CD4-positive, alpha-beta T cell treated with Interleukin-17A for 4 hours (primary cell): ENCODE data around the gene PELI1.
A peak's percentile ranks its signal among the peaks of the same experiment; 100 is the strongest.

ENCODE experiments used
- DNase-seq: peaks from one replicate; pipeline ENCODE4 v3.0.0-alpha.2; 2020; ENCODE audit warnings: mixed read lengths

PELI1 gene, protein sequence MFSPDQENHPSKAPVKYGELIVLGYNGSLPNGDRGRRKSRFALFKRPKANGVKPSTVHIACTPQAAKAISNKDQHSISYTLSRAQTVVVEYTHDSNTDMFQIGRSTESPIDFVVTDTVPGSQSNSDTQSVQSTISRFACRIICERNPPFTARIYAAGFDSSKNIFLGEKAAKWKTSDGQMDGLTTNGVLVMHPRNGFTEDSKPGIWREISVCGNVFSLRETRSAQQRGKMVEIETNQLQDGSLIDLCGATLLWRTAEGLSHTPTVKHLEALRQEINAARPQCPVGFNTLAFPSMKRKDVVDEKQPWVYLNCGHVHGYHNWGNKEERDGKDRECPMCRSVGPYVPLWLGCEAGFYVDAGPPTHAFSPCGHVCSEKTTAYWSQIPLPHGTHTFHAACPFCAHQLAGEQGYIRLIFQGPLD

DNA sequence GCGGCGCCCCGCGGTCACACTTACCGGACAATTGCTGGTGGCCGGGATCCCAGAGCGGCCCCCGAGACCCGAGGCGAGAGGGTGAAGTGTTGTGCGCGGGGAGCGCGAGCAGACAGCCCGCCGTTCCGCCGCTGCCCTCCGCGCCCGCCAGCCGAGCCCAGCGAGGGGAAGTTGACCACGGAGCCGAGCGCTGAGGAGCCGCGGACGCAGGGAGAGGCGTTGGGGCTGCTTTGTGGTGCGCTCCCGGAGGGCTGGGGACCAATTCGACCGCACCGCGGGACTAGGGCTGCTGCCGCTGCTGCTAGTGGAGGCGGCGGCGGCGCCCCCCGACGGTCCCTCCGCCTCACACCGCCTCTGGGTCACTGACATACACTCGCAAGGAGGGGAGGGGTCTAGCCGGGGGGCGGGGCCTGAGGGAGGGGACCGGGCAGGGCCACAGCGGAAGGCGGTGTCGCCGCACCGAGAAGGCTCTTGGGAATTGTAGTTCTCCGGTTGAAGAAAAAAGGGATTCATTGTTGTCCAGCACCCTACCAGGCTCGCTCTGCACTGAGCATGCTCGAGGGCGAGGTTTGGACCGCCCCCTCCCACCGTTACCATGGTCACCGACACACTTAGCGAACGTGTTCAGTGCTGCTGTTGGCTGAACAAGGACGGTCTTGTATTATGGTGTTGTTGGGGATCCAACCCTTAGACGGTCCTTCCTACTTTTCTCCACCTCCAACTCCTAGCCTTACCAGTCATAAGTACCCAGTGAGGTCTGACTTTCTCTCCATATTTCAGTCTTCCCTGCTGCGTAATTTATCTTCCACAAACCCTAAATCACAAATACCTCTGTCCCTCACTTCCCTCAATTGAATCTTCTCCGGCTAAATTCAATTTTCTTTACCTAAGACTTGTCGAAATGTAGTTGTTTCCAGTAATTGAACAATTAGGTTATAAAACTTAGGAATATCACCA, at the start of gene PELI1:
PELI1 (minus strand) TSS at position 364 of the 957 bp plus-strand sequence. CDS start 36,110 bp downstream, outside the sequence.
- DNase-seq: peak; percentile 99

DNA sequence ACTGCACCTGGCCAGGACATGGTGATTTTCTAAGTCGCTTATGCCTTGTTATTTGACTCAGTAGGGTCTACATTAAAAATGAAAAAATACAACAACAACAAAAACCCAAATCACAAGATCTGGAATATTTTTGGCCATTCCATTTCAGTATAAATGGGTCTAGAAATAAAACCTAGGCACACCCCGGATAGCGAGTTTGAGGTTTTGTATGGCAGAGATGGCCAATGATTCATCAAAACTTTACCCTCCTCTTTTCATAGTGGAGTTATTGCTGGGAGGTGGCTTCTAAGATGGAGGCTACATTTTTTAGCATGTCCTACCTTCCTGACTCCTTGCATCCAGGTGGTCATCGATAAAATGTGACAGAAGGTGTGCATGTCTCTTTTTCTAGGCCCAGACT, 49.3 kb upstream of the PELI1 start:
- no peak for DNase-seq

DNA sequence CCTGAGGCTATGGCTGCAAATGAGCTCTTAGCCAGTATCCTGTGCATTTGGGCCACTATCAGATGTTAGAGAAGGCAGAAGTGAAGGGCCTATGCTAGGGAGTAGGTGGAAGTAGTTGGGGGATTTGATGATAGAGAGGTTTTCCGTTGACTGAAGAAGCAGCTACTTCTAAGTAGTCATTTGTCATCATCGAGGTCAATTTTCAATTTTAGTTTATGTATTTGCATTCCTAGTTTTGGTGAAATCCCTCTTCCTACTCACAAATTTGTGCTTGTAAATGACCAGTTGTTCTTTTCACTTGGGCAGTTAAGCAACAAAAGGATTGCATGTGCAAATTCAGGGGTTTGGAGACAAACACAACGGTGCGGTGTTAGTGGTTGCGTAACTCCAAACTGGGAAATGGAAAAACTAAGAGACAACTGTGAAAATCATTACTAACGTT, 48.5 kb upstream of the PELI1 start:
- no peak for DNase-seq

DNA sequence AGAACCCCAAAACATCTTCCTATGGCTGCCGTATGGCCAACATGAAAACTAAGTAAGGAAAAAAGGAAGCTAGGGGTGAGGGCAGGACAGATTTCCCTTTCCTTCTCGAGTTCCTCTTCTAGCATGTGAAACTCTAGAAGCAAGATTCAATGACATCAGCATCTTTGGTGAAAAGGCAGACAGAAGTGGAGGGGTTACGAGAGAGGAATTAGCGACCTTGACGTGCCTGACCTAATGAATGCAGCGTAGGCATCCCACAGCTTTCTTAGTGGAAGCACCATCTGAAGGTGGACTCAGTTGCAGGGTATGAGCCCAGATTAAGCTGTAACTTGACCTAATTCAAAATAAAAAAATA, 47.9 kb upstream of the PELI1 start:
- no peak for DNase-seq

DNA sequence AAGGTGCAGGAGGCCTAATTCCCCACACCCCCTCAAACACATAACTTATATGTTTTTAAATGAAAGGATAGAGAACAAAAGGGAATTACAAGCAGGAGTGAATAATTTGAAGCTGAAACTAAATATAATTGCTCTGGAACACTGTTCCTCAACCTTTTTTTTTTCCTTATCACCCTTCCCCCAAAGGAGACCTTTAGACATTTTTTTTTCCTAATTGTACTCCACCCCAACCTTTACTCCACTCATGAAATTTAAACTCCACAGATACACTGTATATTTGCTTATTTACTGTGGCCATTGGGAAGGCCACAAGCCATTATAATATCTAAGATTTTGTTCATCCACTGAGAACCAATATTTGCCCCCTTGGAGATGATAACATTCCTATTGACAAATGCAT, 45.4 kb upstream of the PELI1 start:
- no peak for DNase-seq

DNA sequence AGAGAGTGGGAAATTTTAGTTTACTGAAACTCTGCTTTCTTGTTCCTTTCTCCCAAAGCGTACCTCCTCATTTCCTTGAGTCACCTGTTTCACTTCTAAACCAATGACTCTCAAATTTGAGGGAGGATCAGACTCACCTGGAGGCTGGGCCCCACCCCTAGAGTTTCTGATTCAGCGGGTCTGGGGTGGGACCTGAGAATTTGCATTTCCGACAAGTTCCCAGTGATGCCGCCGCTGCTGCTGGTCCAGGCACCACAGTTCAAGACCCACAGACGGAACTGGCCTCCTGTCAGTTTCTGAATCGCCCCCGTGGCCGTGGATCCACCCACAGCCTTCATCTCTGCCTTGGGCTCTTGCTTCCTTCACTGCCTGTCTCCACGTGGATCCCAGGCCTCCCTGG, 44.9 kb upstream of the PELI1 start:
- no peak for DNase-seq

DNA sequence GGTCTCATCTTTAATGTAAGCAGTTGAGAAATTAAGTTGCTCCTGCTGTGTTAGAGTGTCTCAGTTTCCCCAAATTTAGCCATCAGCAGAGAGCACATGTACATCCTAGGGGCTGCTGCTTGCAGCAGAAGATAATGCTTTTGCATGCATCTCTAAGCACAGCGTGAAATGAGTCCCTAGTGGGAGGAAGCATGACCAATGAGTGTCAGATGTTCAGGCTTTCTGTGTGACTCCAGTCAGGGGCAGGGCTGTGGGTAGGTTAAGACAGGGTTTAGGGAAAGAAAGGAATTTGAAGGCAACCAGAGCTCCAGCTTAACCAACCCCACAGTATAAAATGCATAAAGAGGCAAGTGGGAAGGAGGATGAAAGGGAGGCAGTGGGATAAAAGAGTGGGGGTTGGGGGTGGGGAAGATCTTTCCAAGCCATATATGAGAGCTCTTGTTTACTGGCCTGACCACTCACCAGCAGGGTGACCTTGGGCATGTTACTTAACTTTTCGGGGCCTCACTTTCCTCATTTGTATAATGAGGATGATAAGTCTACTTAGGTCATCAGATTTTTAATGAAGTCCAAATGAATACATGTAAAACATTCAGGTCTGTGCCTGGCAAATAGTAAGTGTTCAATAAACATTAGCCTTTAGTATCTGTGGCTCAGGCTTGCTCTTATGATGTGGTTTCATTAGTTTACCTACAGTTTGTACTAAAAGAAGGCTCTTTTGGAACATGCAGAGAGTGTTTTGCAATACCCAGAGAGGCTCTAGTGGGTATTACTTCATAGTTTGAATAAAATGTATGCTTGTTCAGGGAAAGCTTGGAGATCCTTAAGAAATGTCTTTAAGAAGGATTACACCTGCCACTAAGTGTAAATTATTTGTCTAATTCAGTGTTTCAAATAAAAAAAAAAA, 42.7 kb upstream of the PELI1 start:
- DNase-seq: no peak

DNA sequence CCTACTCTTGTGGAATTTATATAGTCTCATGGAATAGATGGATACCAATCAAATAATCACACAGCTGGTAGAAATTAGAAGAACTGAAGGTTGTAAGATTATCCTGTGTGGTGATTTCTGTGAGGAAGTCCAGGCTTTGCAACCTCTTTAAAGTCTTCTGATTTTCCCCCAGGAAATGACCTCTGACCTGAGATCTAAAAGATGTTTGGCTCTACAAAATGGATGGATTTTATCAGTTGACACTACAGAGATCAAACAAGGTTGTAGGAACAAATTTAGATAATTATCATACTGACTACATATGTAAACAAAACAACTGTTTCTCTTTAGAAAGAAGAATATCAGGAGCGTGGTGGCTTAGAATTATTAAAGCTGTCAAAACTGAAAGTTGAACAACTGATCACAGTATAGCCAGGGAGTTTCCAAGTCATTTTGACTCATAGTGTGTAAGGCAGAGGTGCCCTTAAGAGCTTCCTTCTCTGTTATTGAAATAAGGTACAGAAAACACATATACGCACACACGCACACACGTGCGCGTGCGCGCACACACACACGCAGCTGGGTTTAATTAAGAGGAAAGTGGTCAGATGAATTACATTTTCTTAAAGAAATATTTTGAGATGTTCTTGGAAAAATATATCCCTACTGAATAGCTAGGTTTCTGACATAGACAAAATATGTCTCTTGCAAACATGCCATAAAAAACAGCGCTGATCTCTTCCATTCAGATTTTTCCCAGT, 35.5 kb upstream of the PELI1 start:
- no peak for DNase-seq

DNA sequence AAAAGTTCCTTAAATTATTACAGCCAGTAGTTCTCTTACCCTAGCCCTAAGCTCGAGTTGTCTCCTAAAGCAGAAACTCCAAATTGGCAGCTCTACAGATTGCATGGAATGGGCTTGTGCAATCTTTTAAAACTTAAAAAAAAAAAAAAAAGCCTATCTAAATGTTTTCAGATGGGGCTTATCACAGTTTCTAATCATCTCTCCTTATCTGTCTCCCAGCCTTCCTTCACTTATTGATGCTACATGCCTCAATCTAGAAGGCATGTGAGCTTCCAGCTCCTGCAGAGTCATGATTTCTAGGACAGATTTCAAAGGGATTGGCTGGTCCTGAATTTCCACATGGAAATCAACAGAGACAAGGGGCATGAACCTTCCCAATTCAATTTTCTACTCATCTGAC, 33.1 kb upstream of the PELI1 start:
- DNase-seq: no peak

DNA sequence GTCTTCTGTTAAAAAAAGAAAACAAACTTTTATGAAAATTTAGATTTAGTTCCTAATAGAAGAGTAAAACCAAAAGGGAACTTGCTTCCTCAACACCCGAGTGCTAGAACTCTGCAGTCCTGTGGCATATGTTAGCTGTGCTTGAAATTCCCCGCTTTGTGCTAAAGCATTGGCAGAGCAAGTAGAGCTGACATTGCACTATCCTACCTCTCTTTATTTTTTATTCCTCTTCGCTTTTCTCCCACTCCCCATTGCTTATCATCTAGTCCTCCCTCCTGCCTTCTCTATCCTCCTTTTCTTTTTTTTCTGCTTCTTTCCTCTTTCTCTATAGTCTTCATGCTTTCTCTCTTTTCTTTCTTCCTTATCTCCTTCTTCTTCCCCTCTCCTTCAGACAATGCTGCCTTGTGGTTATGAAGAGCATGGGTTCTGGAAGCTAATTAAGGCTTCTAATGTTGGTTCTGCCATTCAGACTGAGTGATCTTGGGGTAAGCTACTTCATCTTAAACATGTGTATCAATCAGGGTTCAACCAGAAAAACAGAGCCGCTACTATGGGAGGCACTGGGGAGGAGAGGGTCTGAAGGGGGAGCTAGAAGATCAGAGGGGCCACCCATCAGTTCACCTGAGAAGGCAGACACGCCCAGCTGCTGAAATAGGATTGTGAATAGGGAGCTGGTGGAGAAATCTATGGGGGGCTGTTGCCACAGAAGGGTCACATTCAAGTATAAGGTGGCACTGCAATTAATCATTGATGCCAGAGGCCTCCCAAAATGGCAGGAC, 31.4 kb upstream of the PELI1 start:
- no peak for DNase-seq

DNA sequence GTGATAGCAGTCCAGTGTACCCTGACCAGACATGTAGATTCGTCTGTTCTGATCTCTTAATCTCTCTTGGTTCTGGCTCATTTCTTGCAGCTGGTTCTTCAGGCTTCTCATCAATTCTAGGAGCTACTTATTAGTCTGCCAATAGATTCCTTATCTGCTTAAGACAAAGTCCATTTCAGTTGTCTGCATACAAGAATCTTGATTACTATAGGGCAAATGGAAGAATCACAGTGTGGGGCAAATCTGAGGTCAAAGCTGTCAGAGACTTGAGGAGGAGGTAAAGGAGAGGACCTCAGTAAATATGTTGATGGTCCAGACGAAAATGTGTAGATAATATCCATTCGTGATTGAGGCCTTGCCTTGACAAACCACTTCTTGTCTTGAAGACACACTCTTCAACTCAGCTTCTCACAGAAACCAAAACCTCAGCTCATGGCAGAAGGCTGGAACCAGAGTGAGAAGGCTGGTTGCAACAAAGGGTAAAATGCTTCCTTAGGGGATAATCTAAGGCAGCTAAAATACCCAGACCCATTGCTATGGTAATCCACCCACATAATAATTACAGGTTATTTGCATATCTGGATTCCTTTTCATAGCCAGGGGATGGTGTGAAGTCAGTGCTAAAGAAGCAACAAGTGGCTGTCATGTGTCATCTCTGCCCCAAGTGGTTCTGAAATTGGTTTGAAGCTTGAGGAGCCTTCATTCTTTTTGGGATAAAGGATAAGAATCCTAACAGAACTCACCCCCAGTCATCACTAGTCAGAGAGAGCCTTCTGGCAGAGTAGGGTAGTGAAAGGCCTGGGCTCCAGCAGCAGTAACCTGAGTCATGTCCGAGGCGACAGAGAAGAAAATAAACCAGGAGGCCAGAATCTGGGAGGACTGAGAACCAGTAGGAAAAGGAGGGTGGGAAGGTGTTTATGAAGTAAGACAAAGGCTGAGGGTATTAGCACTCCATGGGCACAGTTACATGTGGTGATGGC, 29.2 kb upstream of the PELI1 start:
- no peak for DNase-seq

DNA sequence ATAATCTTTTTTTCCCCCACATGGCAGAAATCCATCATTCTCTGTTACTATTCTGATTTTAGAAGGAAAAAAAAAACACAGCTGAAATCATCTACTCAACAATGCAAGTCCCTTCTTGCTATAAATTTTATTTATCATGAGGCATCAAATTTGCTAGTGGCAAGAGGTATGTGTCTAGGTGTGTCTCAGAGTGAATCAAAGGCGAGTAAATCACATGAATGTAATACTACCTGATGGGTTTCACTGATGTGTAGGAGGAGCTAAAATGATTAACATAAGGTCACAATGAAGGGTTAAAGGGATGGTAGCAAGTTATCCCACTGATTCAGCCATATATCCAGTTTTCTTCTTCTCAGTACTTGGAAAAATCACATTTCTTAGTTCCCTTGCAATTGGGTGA, 24.5 kb upstream of the PELI1 start:
- DNase-seq: no peak

DNA sequence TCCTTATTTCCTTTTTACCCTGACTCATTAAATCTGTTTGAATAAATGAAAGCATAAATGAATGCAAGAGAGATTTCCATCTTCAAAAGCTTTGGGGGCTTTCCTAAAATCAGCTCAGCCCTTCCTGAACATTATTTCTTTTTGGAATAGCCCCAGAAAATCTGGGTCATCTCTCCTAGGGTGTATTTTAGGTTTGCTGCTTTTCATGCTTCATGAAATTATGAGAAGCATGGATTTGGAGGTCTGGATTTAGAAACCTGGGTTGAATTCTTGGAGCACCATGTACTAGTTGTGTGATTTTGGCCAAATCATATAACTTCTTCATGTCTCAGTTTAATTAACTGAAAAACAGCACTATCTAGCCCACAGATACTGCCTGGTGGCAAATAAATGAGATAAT, 24.0 kb upstream of the PELI1 start:
- DNase-seq: no peak

DNA sequence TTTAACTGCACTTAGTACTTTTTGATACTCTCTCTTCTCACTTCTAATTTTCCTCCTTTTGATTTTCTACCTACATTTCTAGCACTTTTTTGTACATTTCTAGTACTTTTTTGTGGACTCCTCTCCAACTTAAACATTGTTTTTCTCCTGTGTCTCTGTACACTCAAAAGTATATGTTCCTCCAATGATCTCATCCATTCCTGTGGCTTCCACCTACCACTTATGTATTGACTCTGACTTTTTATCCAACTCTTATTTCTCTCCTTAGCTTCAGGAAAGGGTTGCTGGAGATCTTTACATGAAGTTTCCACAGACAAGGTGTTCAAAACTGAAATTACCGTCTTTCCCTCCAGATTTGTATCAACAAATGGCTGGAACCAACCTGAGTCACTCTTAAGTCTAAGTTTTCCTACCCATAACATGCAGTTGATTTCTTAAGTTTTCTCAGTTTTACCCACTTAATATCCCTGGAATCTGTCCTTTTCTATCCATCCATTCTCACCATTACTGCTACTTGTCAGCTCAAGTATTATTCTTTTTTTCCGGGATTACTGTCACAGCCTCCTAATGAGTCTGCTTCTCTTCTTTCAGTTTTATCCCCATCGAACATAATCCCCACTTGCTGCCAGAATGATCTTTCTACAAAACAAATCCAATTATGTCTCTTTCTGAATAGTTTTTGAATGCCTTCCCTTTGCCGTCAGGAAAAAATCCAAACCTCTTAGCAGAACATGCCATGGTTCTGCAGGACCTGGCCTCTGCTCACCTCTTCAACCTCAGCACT, 22.6 kb upstream of the PELI1 start:
- DNase-seq: no peak

DNA sequence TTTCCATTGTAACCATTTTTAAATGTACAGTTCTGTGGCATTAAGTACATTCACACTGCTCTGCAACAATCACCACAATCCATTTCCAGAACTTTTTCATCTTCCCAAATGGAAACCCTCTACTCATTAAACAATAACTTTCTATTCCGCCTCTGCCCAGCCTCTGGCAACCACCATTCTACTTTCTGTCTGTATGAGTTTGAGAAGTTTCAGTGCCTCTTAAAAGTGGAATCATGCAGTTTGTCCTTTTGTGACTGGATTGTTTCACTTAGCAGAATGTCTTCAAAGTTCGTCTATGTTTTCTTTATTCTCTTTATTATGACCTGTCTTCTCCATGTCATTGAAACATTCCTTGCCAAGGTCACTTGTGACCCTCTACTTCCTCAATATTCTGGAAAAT, 22.0 kb upstream of the PELI1 start:
- no peak for DNase-seq

DNA sequence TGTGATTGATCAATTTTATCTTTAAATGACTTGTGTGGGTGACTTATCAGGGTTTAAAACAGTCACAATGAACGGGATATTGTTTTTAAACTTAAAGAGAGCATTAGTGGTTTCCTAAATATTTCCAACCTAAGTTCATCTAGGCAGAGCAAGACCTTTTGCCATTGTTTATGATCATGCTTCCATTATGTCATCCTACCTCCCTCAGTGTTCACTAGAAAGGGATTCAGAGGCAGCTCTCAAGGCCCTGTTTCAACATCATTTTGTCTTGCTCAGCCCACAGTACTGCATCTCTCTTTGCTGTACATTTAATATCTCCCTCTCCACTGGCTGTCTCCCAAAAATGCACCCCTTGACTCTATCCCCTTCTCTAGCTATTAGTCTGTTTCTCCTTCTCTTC, 21.5 kb upstream of the PELI1 start:
- DNase-seq: no peak

DNA sequence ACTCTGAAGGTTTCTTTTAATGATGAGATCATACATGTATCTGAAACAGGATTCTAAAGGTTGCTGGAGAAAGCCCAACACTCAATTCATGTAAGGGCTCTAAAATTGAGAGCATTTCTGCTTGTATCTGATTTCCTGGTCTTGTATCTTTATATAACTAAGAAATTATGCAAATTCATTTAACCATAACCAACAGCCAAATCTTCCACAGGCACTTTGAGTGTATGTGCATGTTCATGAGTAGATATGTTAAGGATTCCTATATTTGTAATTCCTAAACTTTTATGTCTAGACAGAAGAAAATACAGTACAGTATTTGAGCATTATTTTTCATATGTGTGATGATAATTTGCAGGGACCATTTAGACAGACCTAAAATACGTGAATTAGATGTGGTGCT, 20.4 kb upstream of the PELI1 start:
- DNase-seq: no peak

DNA sequence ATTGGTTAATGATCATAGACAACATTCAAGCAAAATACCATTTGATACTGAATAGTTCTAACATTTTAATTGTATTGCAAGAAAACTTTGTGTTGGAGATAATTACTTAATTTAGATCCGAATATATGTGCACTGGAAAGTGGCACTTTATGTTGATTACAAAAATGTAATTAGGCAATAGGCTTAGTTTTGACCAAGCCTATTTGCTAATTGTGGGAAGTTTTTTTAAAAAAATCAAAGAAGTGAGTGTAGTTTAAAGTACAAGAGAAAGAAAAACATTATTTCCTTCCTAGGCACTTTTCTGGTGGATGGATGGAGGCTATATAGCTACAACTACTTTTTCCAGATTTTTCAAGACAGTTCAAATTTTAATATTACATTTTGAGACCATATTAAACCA, 18.3 kb upstream of the PELI1 start:
- DNase-seq: no peak

DNA sequence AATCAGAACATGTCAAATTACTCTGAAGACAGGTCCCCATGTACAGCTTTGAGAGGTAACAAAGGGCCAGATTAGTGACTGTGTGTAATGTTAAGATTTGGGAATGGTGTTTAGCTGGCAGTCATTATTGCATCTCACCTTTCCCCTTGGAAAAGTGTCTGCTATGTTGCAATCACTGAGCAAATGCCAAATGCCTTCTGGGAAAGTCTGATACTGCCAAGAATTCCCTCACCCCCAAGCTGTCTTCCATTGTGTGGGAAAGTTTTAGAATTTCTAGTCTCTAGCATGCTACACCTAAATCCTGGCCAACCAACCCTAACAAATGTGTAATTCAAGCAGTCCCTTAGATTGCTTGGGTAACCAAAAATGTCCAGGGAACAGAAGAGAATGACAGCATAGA, 13.6 kb upstream of the PELI1 start:
- no peak for DNase-seq
